ENCODE data around the gene ADAM17. TPM values are rescaled to one million over a fixed set of nuclear protein-coding genes. Genes with fewer than 3 reads are reported as not detected.
"Not testable (repeated sequence)": the region's sequence is repeated elsewhere in the genome, so short reads cannot be mapped to it uniquely, and the experiment has no call there.

Gene ADAM17
- total RNA-seq, 1 experiment from 2014 or later = 18.2 TPM

DNA sequence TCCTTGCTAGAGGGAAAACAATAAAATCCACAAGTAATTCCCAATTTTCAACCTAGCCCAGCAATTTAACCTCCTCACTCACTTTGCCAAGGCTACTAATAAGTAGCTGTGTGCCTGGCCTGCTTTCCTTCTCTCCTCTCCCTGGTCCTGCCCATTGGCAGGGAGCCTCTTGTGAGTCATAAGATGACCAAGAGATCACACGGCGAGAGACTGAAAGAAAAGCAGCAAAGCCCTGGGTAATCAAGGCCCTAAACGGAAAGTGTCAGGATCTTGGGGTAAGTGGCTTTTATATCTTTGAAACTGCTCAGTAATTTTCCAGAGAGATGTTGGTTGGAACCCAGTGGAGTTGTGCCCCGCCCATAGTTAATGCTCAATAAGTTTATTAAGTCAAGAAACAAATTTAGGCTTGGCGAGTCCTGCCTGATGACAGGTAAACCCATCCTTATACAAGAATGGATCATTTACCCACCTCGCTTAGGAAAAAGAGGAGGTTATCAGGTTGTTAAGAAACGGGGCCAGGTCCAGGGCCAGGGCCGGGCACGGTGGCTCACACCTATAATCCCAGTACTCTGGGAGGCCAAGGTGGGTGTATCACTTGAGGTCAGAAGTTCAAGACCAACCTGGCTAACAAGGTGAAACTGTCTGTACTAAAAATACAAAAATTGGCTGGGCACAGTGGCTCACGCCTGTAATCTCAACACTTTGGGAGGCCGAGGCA lies 10.0 kb upstream of the ADAM17 start:
- peak; percentile 85 for DNase-seq (ENCODE audit: low spot score)

DNA sequence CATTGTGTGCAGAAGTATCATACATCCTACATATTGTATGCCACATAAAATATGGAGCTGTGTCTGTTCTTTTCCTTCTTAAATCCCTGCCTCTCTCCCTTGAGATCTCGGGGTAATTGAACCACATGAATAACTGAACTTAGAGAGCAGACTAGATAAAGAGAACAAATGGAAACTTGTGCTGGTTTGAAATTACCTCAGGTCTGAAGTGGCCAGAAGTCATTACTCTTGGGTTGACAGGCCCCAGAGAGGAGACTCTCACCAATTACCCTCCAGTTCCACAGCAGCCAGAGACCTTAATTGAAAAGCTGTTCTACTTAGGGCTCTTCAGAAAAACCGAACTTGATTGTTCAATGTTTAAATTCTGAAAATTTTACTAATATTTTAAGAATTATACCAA lies 5.0 kb upstream of the ADAM17 start:
- no peak for DNase-seq (ENCODE audit: low spot score)

DNA sequence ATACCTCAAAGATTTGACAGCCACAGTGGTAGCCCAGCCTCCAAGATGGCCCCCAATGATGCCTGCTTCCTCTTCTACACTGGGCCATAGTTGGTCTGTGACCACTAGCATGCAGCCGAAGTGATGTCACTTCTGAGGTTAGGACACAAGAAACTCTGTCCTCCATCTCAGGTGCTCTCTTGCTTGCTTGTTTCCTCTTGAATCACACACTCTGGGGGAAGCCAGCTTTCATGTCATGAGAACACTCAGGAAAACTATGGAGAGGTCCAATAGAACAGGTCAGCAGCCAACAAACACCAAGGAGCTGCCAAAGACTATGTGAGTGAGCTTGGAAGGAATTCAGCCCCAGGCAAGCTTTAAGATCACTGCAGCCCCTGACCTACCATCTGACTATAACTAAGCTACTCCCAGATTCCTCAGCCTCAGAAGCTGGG lies 3.3 kb upstream of the ADAM17 start:
- peak; percentile 42 for DNase-seq (ENCODE audit: low spot score)

DNA sequence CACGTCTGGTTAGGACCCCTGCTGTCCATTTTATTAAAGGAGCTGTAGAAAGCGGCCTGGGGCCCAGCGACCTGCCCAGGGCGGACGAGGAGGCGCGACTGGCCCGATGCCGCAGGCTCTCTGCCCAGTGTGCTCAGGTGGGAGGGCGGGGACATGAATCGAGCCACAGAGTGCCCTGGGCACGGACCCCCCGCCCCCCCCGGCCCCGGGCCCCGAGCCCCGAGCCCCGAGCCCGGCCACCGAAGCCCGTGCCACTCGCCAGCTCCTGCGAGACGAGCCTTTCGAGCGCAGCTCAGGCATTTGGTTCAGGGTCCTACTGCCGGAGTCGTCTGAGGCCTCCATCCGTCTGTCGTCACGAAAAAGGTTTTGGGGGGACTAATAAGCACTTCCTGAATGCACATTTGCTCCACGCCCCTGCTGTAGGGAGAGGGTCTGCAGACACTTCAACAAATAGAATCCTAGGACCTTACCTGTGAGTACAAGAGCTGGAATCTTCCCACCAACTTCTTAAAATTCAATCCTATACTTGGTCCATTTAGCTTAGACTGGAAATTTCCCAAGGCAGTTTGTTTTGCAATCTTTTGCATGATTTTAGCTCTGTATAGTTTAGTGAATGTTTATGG lies 602 bp upstream of the ADAM17 start:
- DNase-seq (ENCODE audit: low spot score) = peak; percentile 6

DNA sequence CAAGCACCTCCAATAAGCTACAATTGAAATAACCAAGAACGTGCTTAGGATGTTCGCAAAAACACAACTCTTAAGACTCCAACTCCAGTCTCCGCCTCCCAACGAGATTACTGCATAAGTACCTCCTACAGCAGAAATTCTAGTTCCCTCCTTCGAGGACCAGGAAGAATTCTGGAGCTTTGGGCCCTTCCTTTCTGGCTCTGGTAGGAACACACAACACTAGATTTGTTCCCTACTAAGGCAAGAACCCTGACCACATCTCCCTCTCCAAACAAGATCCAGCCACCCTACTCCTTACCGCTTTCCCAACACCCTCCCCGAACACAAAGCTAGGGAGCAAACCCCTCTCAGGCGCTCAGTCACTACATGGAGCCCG lies 721 bp downstream of the ADAM17 start:
- peak; percentile 54 for DNase-seq (ENCODE audit: low spot score)

DNA sequence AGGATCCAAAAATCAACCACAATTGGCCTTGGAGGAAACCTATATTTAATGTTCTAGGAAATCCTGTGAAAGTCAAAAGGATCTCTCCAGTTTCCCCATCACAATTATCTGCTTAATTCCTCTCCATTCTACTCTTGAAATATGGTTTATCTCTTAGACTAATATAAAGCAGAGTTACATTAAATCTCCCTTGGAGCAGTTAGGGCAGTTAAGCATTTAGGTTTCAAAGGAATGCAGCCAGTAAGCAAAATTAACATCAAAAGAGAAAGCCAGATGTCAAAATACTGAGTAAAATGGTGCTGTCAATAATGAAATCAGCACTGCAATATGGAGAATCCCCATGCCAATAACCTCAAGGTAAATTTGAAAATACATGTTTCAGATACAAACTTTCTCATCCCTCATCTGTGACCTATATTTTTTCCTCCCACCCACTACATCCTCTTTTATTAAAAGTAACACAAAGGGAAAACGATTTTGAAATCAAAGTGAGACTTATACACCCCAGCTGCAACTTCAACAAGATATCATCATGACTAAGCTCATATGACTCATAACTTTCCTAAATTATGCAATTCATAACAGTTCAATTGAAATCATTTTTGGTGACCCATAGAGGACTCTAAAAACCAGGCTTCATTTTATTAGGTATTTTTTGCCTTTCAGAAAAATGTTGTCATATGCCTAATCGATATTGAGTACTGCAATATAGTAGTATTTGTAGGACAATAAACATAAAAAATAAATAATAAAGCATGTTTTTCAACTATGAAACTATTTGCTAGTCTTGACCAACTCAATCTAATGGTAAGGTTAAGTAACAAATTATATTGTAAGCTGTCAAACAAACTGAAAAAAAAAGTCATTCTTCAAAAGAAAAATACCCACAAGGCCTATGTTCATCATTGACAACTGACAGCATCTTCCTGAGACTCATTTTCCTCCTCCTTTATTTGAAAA lies 3.1 kb downstream of the ADAM17 start:
- peak; percentile 9 for DNase-seq (ENCODE audit: low spot score)

DNA sequence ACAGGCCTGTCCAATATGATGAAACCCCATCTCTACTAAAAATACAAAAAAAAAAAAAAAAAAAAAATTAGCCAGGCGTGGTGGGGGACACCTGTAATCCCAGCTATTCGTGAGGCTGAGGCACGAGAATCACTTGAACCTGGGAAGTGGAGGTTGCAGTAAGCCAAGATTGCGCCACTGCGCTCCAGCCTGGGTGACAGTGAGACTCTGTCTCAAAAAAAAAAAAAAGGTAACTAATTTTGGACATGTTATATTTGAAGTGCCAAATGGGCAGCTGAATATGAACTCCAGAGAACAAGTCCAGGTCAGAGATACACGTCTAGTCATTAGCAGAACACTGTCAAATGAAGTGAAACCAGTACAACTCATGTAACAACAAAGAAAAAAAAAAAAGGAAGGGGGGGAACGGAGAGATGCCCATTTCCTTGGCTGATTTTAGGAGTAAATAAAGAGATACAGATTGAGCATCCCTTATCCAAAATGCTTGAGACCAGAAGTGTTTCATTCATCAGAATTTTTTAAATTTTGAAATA lies 4.7 kb downstream of the ADAM17 start:
- DNase-seq (ENCODE audit: low spot score) = not testable (repeated sequence)

DNA sequence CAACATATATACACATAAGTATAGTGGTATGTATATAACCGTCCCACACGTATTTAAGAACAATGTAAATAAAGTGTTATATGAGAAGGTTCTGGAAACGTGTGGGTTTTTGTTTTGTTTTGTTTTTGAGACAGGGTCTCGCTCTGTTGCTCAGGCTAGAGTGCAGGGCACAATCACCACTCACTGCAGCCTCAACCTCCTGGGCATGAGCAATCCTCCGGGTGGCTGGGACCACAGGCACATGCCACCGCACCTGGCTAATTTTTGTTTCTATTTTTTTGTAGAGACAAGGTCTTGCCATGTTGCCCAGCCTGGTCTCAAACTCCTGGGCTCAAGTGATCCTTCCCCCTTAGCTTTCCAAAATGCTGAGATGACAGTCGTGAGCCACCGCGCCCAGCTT lies 6.2 kb downstream of the ADAM17 start:
- DNase-seq (ENCODE audit: low spot score) = no peak

DNA sequence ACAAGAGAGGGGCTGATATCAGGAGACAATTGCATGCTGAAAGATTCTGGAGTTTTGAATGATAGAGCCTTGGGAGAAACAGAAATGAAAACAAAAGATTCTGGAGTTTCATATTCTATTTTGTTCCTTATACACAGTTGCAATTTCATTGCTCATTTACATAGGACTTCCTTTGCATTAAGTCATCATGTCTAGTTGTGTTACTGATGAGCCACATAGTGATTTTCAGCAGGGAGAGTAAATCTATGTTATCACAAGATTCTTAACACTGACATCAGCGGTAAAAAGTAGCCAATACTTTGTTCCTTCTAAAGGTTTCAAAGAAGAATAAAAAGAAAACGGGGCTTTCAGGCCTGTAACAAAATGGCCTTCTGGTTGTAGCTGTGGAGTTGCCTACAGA lies 7.1 kb downstream of the ADAM17 start:
- no peak for DNase-seq (ENCODE audit: low spot score)

DNA sequence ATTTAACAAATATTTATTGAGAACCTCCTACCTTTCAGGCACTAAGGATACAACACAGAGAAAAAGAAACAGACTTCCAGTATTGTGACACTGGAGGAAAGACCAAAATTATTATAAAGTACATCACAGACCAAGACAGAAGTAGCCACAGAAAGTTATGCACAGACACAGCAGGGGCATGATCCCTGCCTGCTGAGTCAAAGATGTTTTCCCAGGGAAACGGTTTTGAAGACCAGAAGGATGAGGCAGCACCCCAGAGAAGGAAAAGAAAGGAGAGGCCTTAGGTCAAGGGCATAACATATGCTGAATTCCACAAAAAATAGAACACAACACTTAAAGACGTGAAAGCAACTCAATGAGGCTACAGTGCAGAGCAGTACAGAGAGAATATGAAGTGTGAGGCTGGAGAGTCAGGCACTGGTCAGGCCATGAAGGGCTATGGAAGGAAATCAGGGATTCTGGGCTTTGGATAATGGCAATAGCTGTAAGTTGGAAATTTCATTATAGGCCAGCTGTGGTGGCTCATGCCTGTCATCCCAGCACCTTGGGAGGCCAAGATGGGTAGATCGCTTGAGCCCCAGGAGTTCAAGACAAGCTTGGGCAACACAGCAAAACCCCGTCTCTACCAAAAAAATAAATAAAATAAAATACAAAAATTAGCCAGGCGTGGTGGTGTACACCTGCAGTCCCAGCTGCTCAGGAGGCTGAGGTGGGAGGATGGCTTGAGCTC lies 8.2 kb downstream of the ADAM17 start:
- DNase-seq (ENCODE audit: low spot score) = no peak

DNA sequence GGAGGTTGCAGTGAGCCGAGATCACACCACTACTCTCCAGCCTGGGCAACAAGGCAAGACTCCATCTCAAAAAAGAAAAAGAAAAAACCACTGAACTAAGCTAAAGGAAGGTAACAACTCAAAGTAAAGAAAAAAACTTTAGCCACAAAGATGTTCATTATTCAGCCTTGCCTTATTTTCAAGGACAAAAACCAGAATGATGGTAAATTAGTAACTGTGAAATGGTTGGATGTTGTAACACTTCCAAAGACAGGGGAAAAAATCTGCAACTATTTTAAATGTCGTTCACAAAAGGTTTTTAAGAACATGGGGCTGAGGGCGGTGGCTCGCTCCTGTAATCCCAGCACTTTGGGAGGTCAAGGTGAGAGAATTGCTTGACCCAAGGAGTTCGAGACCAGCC lies 10.1 kb downstream of the ADAM17 start:
- no peak for DNase-seq (ENCODE audit: low spot score)

DNA sequence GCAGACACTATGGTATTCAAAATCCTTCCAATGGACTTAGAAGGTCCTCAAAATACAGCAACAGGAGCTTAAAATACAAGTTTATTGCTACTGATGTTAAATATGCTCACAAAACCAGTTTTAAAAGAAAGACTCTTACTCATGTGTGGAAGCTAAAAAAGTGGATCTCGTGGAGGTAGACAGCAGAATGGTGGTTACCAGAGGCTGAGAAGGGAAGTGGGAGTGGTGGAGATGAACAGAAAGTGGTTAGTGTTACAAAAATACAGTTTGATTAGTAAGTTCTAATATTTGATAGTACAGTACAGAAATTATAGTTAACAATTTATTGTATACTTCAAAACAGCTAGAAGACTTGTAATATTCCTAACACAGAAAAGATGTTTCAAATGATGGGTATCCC lies 12.1 kb downstream of the ADAM17 start:
- no peak for DNase-seq (ENCODE audit: low spot score)

DNA sequence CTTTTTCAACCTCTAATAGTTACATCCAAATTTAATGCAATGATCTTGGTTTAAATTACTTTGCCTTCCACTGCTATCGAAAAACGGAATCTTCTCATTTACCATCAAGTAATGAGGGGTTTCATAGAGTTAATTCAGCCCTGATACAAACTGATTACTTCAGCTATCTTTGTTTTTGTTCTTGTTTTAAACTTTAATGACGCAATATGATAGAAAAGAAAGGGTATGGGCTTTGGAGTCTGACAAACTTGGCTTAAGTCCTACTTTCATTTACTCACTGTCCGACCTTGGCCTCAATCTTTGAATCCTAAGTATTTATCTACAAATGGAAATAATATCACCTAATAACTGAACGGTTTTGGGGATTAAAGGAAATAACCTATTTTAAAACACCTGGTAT lies 16.1 kb downstream of the ADAM17 start:
- no peak for DNase-seq (ENCODE audit: low spot score)

DNA sequence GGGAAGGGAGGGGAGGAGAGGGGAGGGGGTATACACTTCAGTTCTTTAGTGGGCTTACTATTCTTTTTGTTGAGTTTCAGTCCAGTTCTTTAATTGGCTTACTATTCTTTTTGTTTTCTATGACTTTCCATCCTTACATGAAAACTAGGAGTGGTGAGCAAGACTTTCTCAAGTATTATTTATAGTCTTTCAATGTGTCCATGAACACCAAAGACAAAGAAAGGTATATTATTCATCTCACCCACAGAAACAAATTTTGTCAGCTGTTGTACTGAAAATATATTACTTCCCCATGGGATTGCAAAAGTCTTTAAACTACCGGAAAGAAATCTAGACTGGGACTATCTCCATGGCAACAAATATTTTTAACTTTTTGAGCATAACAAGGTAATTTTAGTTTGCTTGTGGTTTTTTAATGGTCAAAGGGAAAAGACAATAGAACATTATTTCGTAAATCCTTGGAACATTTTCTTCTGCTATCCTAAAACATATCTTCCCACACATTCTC lies 17.6 kb downstream of the ADAM17 start:
- DNase-seq (ENCODE audit: low spot score) = no peak

DNA sequence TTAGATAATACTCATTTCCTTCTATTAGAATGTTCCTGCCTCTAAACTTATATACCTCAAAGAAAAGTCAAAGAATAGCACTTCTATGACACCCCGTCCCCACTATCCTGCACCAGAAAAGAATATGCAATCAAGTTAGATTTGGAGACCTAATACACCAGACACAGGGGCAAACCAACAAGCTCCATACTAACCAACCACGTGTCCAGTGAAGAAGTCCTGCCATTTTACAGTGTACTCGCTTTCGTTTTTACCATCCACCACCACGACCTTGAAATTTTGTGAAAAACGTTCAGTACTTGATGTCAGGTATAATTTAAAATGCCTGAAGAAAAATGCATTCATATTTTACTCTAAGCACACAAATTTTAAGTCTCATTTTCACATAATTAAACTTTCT lies 19.1 kb downstream of the ADAM17 start:
- DNase-seq (ENCODE audit: low spot score) = no peak

DNA sequence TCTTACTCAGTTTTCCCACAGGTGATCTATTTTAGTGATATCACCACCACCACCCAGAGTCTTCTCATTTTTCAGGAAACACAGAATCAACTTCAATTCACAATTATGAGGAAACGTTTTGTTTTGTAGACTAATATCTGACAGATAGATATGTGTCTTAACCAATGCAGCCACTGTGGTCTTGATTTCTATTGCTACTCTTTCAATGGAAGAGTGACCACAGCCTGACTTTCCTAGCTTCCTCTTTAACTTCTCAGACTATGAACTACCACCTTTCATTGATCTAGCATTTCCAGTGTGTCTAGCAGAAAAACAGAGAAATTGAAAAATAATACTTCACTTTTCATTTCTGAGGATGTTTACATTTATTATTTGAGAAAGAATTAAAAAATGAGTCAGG lies 20.5 kb downstream of the ADAM17 start:
- DNase-seq (ENCODE audit: low spot score) = no peak

DNA sequence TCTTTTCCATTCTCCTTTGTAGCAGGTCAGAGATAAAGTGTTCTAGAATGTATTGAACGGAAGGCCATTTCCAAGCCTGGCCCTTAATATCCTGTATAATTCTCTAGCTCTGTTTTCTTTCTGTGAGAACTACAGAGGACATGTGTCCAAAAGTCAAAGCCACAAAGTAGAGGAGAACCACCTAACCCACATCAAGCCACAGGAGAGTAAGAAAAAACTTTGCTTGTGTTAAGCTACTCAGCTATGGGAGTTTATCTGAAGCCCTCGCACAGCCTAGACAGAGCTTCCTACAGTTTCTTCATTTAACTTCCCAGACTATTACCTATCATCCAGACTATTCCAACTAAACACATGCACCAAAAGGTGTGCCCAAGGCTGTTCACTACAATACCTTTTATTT lies 22.0 kb downstream of the ADAM17 start:
- no peak for DNase-seq (ENCODE audit: low spot score)

DNA sequence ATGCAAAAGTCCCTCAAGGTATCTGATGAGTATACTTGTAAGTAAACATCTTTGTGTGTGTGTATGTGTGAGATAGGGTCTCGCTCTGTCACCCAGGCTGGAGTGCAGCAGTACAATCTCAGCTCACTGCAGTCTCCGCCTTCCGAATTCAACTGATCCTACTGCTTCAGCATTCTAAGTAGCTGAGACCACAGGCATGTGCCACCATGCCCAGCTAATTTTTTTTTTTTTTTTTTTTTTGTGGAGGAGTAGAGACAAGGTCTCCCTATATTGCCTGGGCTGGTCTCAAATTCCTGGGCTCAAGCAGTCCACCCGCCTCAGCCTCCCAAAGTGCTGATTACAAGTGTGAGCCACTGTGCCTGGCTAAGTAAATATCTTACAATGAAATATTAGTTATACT lies 23.2 kb downstream of the ADAM17 start:
- peak; percentile 9 for DNase-seq (ENCODE audit: low spot score)

DNA sequence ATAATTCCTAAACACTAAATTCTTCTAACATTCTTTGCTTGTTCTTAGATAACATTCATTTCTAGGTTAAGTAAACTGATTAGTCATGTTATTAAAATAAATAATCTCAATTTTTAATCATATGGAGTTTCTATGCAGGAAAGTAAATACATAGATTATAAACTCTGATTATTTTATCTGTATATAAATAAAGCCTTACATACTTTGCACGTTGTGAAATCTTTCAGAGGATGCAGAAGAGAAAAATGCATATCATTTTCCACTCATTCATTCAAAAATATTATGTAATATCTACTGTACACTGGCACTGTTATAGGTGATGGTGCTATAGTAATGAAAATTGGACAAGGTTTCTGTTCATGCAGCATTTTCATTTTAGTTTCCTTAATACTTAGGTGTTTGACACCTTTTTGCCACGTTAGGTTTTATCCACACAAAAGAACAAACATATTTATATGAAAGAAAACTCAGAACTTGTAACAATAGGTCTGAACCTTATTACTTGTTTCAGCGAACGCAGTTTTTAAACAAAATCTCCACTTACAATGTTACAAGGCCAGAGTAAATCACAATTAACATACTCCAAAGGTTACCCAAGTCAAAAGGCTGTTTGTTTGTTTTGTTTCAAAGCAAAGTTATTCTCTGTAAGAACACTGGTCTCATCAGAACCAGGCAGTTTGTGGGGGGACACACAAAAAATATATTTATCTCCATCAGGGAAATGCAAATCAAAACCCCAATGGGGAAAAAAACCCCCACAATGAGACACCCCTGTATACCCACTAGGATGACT lies 27.4 kb downstream of the ADAM17 start:
- DNase-seq (ENCODE audit: low spot score) = no peak

DNA sequence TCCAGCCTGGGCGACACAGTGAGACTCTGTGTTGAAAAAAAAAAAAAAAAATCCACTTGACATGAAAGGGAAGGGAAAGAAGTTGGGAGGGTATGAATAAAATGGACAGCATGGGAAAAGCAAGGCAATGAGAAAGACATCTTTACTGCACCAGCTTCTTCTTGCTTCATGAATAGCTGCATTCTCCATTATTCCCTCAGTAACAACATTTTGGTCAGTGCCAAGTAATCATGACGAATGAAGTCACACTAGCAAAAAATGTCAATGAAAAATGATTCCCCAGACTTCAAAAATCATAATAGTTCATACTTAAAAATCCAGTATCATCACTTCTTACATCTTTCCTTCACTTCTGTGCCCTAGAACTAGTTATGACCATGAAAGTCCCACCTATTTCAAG lies 30.4 kb downstream of the ADAM17 start:
- no peak for DNase-seq (ENCODE audit: low spot score)

DNA sequence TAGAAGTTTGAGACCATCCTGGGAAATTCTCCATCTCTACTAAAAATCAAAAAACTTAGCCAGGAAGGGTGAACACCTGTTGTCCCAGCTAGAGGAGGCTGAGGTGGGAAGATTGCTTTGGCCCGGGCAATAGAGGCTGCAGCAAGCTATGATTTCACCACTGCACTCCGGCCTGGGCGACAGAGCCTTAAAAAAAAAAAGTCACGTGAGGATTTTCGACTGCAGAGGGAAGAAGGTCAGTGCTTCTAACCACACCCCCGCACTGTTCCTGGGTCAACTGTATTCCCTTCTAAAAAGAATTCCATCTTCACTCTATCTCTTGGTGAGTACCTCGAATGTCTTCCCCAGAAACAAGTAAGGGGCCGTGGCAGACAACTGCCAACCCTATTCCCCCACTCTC lies 31.3 kb downstream of the ADAM17 start:
- no peak for DNase-seq (ENCODE audit: low spot score)

All from H4 (cell line).